GM12891 (cell line): Measurements from ENCODE around the gene SPART.

Experiments used
- DNase-seq: peaks from one replicate; pipeline ENCODE4 v3.0.0; 2011; ENCODE audit warnings: low spot score; ENCODE audit not compliant: insufficient read length
- FAIRE-seq: peaks from 2 replicates; lab custom pipeline; 2011; peaks lifted over from hg19 to GRCh38; lab: Jason Lieb, UNC
- PAX5 ChIP-seq: IDR thresholded peaks from 2 replicates; pipeline ENCODE4 v1.6.1; 2011; ENCODE audit warnings: low read length, moderate library complexity, mild to moderate bottlenecking; ENCODE audit not compliant: insufficient read depth, severe bottlenecking
- POLR2A ChIP-seq: IDR thresholded peaks from 2 replicates; pipeline ENCODE4 v1.6.1; 2011; ENCODE audit warnings: low read depth, low read length, control low read depth
- POLR2AphosphoS5 ChIP-seq: IDR thresholded peaks from 2 replicates; pipeline ENCODE4 v1.6.1; 2011; ENCODE audit warnings: low read depth, low read length, control low read depth
- POU2F2 ChIP-seq: IDR thresholded peaks from 2 replicates; pipeline ENCODE4 v1.6.1; 2011; ENCODE audit warnings: low read depth, mild to moderate bottlenecking, control low read depth, low read length, moderate library complexity
- SPI1 ChIP-seq: IDR thresholded peaks from 2 replicates; pipeline ENCODE4 v1.6.1; 2011; ENCODE audit warnings: low read depth, low read length, control low read depth
- TAF1 ChIP-seq: IDR thresholded peaks from 2 replicates; pipeline ENCODE4 v1.6.1; 2011; ENCODE audit warnings: low read depth, low read length, control low read depth

The SPART gene

GRCh38 chr13:36363366-36363863 lies 17.2 kb upstream of the SPART start:
- TF ChIP-seq POU2F2 (no peak), POLR2AphosphoS5 (no peak), PAX5 (no peak), SPI1 (no peak), POLR2A (no peak), TAF1 (no peak)
- FAIRE-seq, result no peak
- no peak for DNase-seq

- DNase-seq, result no peak
- FAIRE-seq, result no peak
Measured at GRCh38 chr13:36362914-36363313, 16.7 kb upstream of the SPART start.

GRCh38 chr13:36362251-36362650 lies 16.1 kb upstream of the SPART start:
- FAIRE-seq (no peak), DNase-seq (no peak)
- no peak for TF ChIP-seq POLR2AphosphoS5

More at GRCh38 chr13:36362914-36363313, 16.7 kb upstream of the SPART start:
- TF ChIP-seq POU2F2, result no peak
- TF ChIP-seq SPI1, result no peak
- TF ChIP-seq PAX5, result no peak
- no peak for TF ChIP-seq POLR2AphosphoS5
- TF ChIP-seq TAF1, result no peak
- no peak for TF ChIP-seq POLR2A

- FAIRE-seq (no peak), DNase-seq (no peak)
- no peak for TF ChIP-seq PAX5
Measured at GRCh38 chr13:36360903-36361302, 14.7 kb upstream of the SPART start.

- TF ChIP-seq TAF1 (no peak), SPI1 (no peak), POU2F2 (no peak), POLR2AphosphoS5 (no peak), POLR2A (no peak), PAX5 (no peak)
- no peak for FAIRE-seq
Measured at GRCh38 chr13:36359301-36359950, 13.2 kb upstream of the SPART start.

GRCh38 chr13:36358175-36358718 lies 12.1 kb upstream of the SPART start:
- no peak for TF ChIP-seq POLR2A
- TF ChIP-seq POU2F2, result no peak
- no peak for TF ChIP-seq SPI1
- TF ChIP-seq POLR2AphosphoS5, result no peak
- TF ChIP-seq TAF1, result no peak
- TF ChIP-seq PAX5, result no peak
- FAIRE-seq, result no peak
- no peak for DNase-seq

More at GRCh38 chr13:36359301-36359950, 13.2 kb upstream of the SPART start:
- no peak for DNase-seq

GRCh38 chr13:36357692-36358091 lies 11.5 kb upstream of the SPART start:
- TF ChIP-seq POLR2AphosphoS5, result no peak
- no peak for TF ChIP-seq PAX5
- DNase-seq, result no peak
- FAIRE-seq, result no peak

GRCh38 chr13:36357231-36357630 lies 11.0 kb upstream of the SPART start:
- no peak for FAIRE-seq
- no peak for DNase-seq
- no peak for TF ChIP-seq POLR2A
- no peak for TF ChIP-seq PAX5
- no peak for TF ChIP-seq SPI1
- no peak for TF ChIP-seq POU2F2
- TF ChIP-seq TAF1, result no peak
- no peak for TF ChIP-seq POLR2AphosphoS5

GRCh38 chr13:36356058-36356457 lies 9.9 kb upstream of the SPART start:
- no peak for FAIRE-seq
- DNase-seq, result no peak
- TF ChIP-seq POU2F2 (no peak), SPI1 (no peak), TAF1 (no peak), POLR2AphosphoS5 (no peak), POLR2A (no peak), PAX5 (no peak)

GRCh38 chr13:36355632-36356031 lies 9.4 kb upstream of the SPART start:
- no peak for FAIRE-seq
- no peak for DNase-seq
- TF ChIP-seq SPI1 (no peak), POLR2A (no peak), PAX5 (no peak)

- DNase-seq (no peak), FAIRE-seq (no peak)
- no peak for TF ChIP-seq SPI1
- TF ChIP-seq TAF1, result no peak
- no peak for TF ChIP-seq POLR2A
- TF ChIP-seq POLR2AphosphoS5, result no peak
- no peak for TF ChIP-seq PAX5
- no peak for TF ChIP-seq POU2F2
Measured at GRCh38 chr13:36354842-36355623, 8.8 kb upstream of the SPART start.
